ENCODE measurements around the gene SH3RF3.

DNA sequence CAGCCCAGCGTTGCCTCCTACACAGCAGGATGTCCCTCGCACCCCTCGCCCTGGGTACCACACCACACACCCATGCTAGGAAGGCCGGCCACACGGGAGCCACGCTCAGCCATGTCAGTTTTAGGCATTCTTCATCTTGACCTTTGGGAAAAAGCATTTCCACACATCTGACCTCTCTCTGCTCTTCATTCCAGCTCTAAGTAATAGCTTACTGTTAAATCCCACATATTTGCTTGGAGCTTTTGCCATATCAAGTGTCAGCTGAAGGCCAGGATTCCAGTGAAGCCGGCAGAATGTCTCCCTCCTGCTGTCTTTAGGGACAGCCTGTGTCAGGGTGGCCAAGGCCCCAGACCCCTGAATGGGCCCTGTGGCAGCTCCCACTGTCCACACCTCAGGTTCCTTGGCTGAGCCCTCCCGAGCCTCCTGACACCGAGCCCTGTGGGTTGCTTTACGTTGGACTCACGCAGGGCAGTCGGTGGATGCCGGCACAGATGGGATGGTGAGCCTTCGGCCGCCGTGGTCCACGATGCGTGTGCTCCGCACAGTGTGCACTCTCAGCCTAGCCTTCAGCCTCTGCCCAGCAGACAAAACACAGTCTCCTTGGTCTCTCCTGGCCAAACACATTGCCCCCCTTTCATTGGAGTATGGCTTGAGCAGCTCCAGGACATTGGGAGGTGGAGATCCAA is 282.8 kb downstream of the SH3RF3 start:
- TF ChIP-seq CTCF (IDR thresholded peaks at IDR 0.05) (no peak), POLR2A (IDR thresholded peaks at IDR 0.05) (no peak)

Measured in adrenal gland (tissue), 5 donors.